ENCODE results near the gene SIK2. TPM values are rescaled to one million over a fixed set of nuclear protein-coding genes. Genes with fewer than 3 reads are reported as not detected.

Gene SIK2
- total and polyA plus RNA-seq, 2 donors (not counting 3 experiments of a cell fraction or from before 2014, with no cell fraction given): 14.6 to 17.1 TPM

DNA sequence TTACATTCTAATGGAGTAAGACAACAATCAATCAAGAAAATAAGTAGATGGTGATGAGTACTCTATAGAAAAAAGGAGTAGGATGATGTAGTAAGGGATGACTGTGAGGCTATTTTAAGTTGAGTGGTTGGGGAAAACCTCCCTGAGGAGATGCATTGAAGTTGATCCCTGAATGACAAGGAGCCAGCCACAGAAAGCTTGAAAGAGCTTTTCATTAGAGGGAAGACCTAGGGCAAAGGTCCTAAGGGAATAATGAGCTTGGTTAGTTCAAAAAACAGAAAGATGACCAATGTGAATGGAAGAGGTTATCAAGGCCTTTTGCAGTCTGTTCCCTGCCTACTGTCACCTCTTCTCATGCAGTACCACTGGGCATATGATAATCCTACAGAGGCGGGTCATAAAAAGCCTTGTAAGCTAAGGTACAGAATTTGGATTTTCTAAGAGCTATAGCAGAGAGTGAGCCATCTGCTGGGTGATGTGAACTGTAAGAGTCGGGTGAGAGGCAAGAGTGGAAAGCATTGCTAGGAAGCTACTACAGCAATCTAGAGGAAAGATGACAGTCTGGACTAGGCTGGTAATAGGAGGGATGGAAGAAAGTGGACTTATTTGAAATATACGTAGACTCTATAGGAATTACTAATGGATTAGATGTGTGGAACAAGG is 160.9 kb downstream of the SIK2 start:
- H3K27me3 ChIP-seq (ENCODE audit: control insufficient read depth in 2 of 2, insufficient read depth in 2 of 2, low read length in 2 of 2): no peaks in the 10 kb centered on the region
- no peak for DNase-seq (ENCODE audit: low read depth, low spot score)
- dilution Hi-C loops (cut with MboI; ENCODE audit: extremely low pct_ligation_motif_present, low sequenced_read_pairs) (no loop called here), intact Hi-C loops (cut with micrococcal nuclease) (no loop called here)
- no peak overlapping the region for H3K4me3 ChIP-seq (replicated peaks in 1 of 3; ENCODE audit: insufficient read depth in 1 of 3, low read depth in 1 of 3, low read length in 3 of 3)
- no peak for FAIRE-seq
- no peak overlapping the region for H2AFZ ChIP-seq (ENCODE audit: low read depth, low read length)
- no peak overlapping the region for H3K4me2 ChIP-seq (ENCODE audit: insufficient read depth, low read length)
- peaks cover 15% of the 10 kb centered on the region for H3K4me1 ChIP-seq (ENCODE audit: control insufficient read depth, extremely low read depth, insufficient read depth, low read length)
- no peak for TF ChIP-seq MYC (IDR thresholded peaks at IDR 0.05; ENCODE audit: low read depth, low read length)
- TF ChIP-seq POLR2A (IDR thresholded peaks at IDR 0.05; ENCODE audit: low read depth, low read length): no peak
- no peak for TF ChIP-seq GATA2 (IDR thresholded peaks at IDR 0.05; ENCODE audit: insufficient read depth, insufficient read length, low read depth, low read length)
- TF ChIP-seq FOS (IDR thresholded peaks at IDR 0.05; ENCODE audit: borderline replicate concordance, insufficient read depth, low read length): no peak
- ChIA-PET CTCF (interaction anchor here (0.6 to 6.9 kb wide), 7 partner anchors 10 to 159 kb away, joined by 3 to 82 read pairs (median 3); no protein-coding TSS in a partner anchor), POLR2A (no interaction called here)
- H3K79me2 ChIP-seq (ENCODE audit: control insufficient read depth, insufficient read depth, low read length): peaks cover 12% of the 10 kb centered on the region
- H4K20me1 ChIP-seq (replicated peaks; ENCODE audit: control insufficient read depth, extremely low read depth, insufficient read depth, low read length): no peaks in the 10 kb centered on the region
- BruUV-seq (replicated peaks): no TSS peak
- H3K9me3 ChIP-seq (replicated peaks; ENCODE audit: control insufficient read depth, insufficient read depth, low read length): no peaks in the 10 kb centered on the region
- no peaks in the 10 kb centered on the region for H3K9me1 ChIP-seq (replicated peaks; ENCODE audit: control insufficient read depth, extremely low read depth, insufficient read depth, low read length)
- no peak overlapping the region for H3K9ac ChIP-seq (replicated peaks; ENCODE audit: extremely low read depth, insufficient read depth, low read length)
- H3K27ac ChIP-seq (ENCODE audit: insufficient read depth, low read depth, low read length): no peak overlapping the region
- peaks cover 6 to 17% of the 10 kb centered on the region in 2 experiments for H3K36me3 ChIP-seq (ENCODE audit: control insufficient read depth in 2 of 2, extremely low read depth in 1 of 2, insufficient read depth in 2 of 2, low read length in 2 of 2)

DNA sequence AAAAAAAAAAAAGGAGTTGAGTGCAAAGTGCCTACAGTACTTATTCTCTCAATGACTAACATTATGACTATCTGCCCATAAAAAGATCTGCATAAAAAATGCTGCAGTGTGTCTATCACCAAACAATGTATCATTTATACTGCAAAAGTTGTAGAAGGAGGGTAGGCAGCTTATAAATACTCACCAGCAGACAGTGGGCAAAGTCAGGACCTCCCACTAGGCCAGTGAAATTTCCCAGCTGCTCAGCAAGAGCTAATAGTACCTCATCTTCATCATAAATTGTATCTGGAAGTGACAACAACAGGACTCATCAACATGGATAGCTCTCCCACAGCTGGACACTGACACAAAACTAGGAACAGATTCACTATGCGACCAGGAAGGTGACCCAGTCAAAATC is 162.4 kb downstream of the SIK2 start:
- CTCF ChIA-PET: interaction anchor here (0.8 to 6.9 kb wide), 9 partner anchors 9 to 178 kb away, joined by 3 to 82 read pairs (median 5); no protein-coding TSS in a partner anchor

More for the DNA sequence above, 162.4 kb downstream of the SIK2 start:
- TF ChIP-seq MYC (IDR thresholded peaks at IDR 0.05; ENCODE audit: low read depth, low read length) (no peak), POLR2A (IDR thresholded peaks at IDR 0.05; ENCODE audit: low read depth, low read length) (no peak), FOS (IDR thresholded peaks at IDR 0.05; ENCODE audit: borderline replicate concordance, insufficient read depth, low read length) (no peak), JUN (IDR thresholded peaks at IDR 0.05; ENCODE audit: borderline replicate concordance, insufficient read depth, insufficient read length, low read depth) (no peak), POLR2AphosphoS5 (IDR thresholded peaks at IDR 0.05; ENCODE audit: insufficient read depth, low read depth, low read length) (no peak)
- TF ChIP-seq, protein P1, sequence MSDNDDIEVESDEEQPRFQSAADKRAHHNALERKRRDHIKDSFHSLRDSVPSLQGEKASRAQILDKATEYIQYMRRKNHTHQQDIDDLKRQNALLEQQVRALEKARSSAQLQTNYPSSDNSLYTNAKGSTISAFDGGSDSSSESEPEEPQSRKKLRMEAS (IDR thresholded peaks at IDR 0.05; ENCODE audit: insufficient read depth, insufficient read length): no peak
- TF ChIP-seq, protein P2, sequence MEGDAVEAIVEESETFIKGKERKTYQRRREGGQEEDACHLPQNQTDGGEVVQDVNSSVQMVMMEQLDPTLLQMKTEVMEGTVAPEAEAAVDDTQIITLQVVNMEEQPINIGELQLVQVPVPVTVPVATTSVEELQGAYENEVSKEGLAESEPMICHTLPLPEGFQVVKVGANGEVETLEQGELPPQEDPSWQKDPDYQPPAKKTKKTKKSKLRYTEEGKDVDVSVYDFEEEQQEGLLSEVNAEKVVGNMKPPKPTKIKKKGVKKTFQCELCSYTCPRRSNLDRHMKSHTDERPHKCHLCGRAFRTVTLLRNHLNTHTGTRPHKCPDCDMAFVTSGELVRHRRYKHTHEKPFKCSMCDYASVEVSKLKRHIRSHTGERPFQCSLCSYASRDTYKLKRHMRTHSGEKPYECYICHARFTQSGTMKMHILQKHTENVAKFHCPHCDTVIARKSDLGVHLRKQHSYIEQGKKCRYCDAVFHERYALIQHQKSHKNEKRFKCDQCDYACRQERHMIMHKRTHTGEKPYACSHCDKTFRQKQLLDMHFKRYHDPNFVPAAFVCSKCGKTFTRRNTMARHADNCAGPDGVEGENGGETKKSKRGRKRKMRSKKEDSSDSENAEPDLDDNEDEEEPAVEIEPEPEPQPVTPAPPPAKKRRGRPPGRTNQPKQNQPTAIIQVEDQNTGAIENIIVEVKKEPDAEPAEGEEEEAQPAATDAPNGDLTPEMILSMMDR (IDR thresholded peaks at IDR 0.05; ENCODE audit: extremely low read depth in 1 of 2, insufficient read depth in 1 of 2, low read depth in 1 of 2, low read length in 2 of 2): no peak
- Histone ChIP-seq H3K79me2 (ENCODE audit: control insufficient read depth, insufficient read depth, low read length) (peaks cover 12% of the 10 kb centered on the region), H3K27ac (ENCODE audit: insufficient read depth, low read depth, low read length) (no peak overlapping the region), H3K9me3 (replicated peaks; ENCODE audit: control insufficient read depth, insufficient read depth, low read length) (no peaks in the 10 kb centered on the region), H2AFZ (ENCODE audit: low read depth, low read length) (no peak overlapping the region), H4K20me1 (replicated peaks; ENCODE audit: control insufficient read depth, extremely low read depth, insufficient read depth, low read length) (no peaks in the 10 kb centered on the region), H3K9ac (replicated peaks; ENCODE audit: extremely low read depth, insufficient read depth, low read length) (no peak overlapping the region), H3K27me3 (ENCODE audit: control insufficient read depth in 2 of 2, insufficient read depth in 2 of 2, low read length in 2 of 2) (no peaks in the 10 kb centered on the region), H3K36me3 (ENCODE audit: control insufficient read depth in 2 of 2, extremely low read depth in 1 of 2, insufficient read depth in 2 of 2, low read length in 2 of 2) (peaks cover 2 to 10% of the 10 kb centered on the region in 2 experiments), H3K4me1 (ENCODE audit: control insufficient read depth, extremely low read depth, insufficient read depth, low read length) (peaks cover 15% of the 10 kb centered on the region), H3K4me2 (ENCODE audit: insufficient read depth, low read length) (peak overlapping the region; percentile 95), H3K4me3 (replicated peaks in 1 of 3; ENCODE audit: insufficient read depth in 1 of 3, low read depth in 1 of 3, low read length in 3 of 3) (peak overlapping the region in 1 of 3 experiments; percentile 85), H3K9me1 (replicated peaks; ENCODE audit: control insufficient read depth, extremely low read depth, insufficient read depth, low read length) (no peaks in the 10 kb centered on the region)
- dilution Hi-C loops (cut with MboI; ENCODE audit: extremely low pct_ligation_motif_present, low sequenced_read_pairs): no loop called here
- POLR2A ChIA-PET: no interaction called here
- intact Hi-C loops (cut with micrococcal nuclease): no loop called here
- peak; percentile 6 for DNase-seq (ENCODE audit: low read depth, low spot score)
- no peak for FAIRE-seq
- BruUV-seq (replicated peaks): no TSS peak
